Mammary epithelial cell (primary cell): ENCODE data around the gene KDM7A.

Source experiments
- CTCF ChIP-seq, 2 donors: IDR thresholded peaks in 1 of 2; conservative IDR thresholded peaks in 1 of 2; 2 replicates each; pipeline ENCODE4 v1.5.1; 2011 to 2012; ENCODE audit warnings: inconsistent platforms in 2 of 2, low read length in 2 of 2, mild to moderate bottlenecking in 2 of 2, control low read depth in 1 of 2, low read depth in 1 of 2; ENCODE audit not compliant: insufficient read depth in 1 of 2; ENCODE audit errors: extremely low read depth in 1 of 2
- EZH2 ChIP-seq: IDR thresholded peaks from 2 replicates; pipeline ENCODE4 v1.6.1; 2012; ENCODE audit warnings: low read length, inconsistent platforms, borderline replicate concordance

- TF ChIP-seq CTCF (conservative IDR thresholded peaks at IDR 0.05 in 1 of 2, IDR thresholded peaks at IDR 0.05 in 1 of 2; ENCODE audit: extremely low read depth in 1 of 2, insufficient read depth in 1 of 2, low read depth in 1 of 2, low read length in 2 of 2) (no peak), EZH2 (no peak)
Measured at GRCh38 chr7:140223515-140224221, 46.9 kb upstream of the KDM7A start.
